ENCODE data around the gene SOWAHC.
"Not testable (repeated sequence)": the region's sequence is repeated elsewhere in the genome, so short reads cannot be mapped to it uniquely, and the experiment has no call there.

SOWAHC gene

GRCh38 chr2:109638795-109639194 is 24.6 kb downstream of the SOWAHC start:
- TF ChIP-seq CTCF (IDR thresholded peaks at IDR 0.05; ENCODE audit: low read depth, low read length): no peak

GRCh38 chr2:109640000-109640399 is 25.8 kb downstream of the SOWAHC start:
- not testable (repeated sequence) for DNase-seq (ENCODE audit: extremely low read depth, low read depth)

More at GRCh38 chr2:109638795-109639194, 24.6 kb downstream of the SOWAHC start:
- no peak for DNase-seq (ENCODE audit: extremely low read depth, low read depth)

- DNase-seq (ENCODE audit: extremely low read depth, low read depth): no peak
- TF ChIP-seq CTCF (IDR thresholded peaks at IDR 0.05; ENCODE audit: low read depth, low read length): no peak
These were observed 30.6 kb downstream of the SOWAHC start for GRCh38 chr2:109644571-109645275.

GRCh38 chr2:109645412-109646184 is 31.4 kb downstream of the SOWAHC start:
- no peak for TF ChIP-seq CTCF (IDR thresholded peaks at IDR 0.05; ENCODE audit: low read depth, low read length)
- DNase-seq (ENCODE audit: extremely low read depth, low read depth): no peak

GRCh38 chr2:109646961-109647360 is 32.8 kb downstream of the SOWAHC start:
- no peak for DNase-seq (ENCODE audit: extremely low read depth, low read depth)
- TF ChIP-seq CTCF (IDR thresholded peaks at IDR 0.05; ENCODE audit: low read depth, low read length): no peak

- DNase-seq (ENCODE audit: extremely low read depth, low read depth): peak; percentile 15
- no peak for TF ChIP-seq CTCF (IDR thresholded peaks at IDR 0.05; ENCODE audit: low read depth, low read length)
These were observed 33.5 kb downstream of the SOWAHC start for GRCh38 chr2:109647636-109648035.

GRCh38 chr2:109648041-109648527 is 33.9 kb downstream of the SOWAHC start:
- no peak for DNase-seq (ENCODE audit: extremely low read depth, low read depth)
- no peak for TF ChIP-seq CTCF (IDR thresholded peaks at IDR 0.05; ENCODE audit: low read depth, low read length)

Data from AG09319 (cell line).